Epidermal melanocyte (primary cell): ENCODE results near the gene FDPS.
"Not testable (repeated sequence)": the region's sequence is repeated elsewhere in the genome, so short reads cannot be mapped to it uniquely, and the experiment has no call there.

Experiments used
- DNase-seq: peaks from one replicate; pipeline ENCODE4 v3.0.0; 2011; ENCODE audit warnings: low spot score; ENCODE audit not compliant: insufficient read length

Gene FDPS

GRCh38 chr1:155319536-155319935 lies 10.9 kb downstream of the FDPS start:
- no peak for DNase-seq

- DNase-seq = no peak
These were observed 11.6 kb downstream of the FDPS start for GRCh38 chr1:155320252-155320651.

- DNase-seq = peak; percentile 50
These were observed 12.3 kb downstream of the FDPS start, which contains the start of gene RUSC1 for GRCh38 chr1:155320661-155321617. RUSC1 (plus strand) TSS chr1:155320894; CDS start chr1:155321774, 880 bp downstream.

- DNase-seq = no peak
These were observed 13.2 kb downstream of the FDPS start for GRCh38 chr1:155321639-155322503.

- no peak for DNase-seq
These were observed 13.9 kb downstream of the FDPS start for GRCh38 chr1:155322571-155322952.

GRCh38 chr1:155322953-155323728 lies 14.5 kb downstream of the FDPS start:
- DNase-seq = peak; percentile 92

- DNase-seq = peak; percentile 61
These were observed 15.0 kb downstream of the FDPS start for GRCh38 chr1:155323729-155324036.

GRCh38 chr1:155324037-155324716 lies 15.5 kb downstream of the FDPS start:
- DNase-seq = peak; percentile 96

GRCh38 chr1:155324717-155325602 lies 16.3 kb downstream of the FDPS start:
- no peak for DNase-seq

GRCh38 chr1:155325603-155325893 lies 16.9 kb downstream of the FDPS start:
- no peak for DNase-seq

GRCh38 chr1:155326020-155326526 lies 17.4 kb downstream of the FDPS start:
- no peak for DNase-seq

- no peak for DNase-seq
These were observed 18.0 kb downstream of the FDPS start for GRCh38 chr1:155326631-155327037.

GRCh38 chr1:155327981-155328380 lies 19.3 kb downstream of the FDPS start:
- no peak for DNase-seq

- DNase-seq = not testable (repeated sequence)
These were observed 20.2 kb downstream of the FDPS start for GRCh38 chr1:155328856-155329255.

GRCh38 chr1:155329980-155330598 lies 21.4 kb downstream of the FDPS start:
- DNase-seq = no peak

GRCh38 chr1:155334962-155335361 lies 26.3 kb downstream of the FDPS start:
- DNase-seq = no peak

- no peak for DNase-seq
These were observed 30.9 kb downstream of the FDPS start for GRCh38 chr1:155339515-155340097.

GRCh38 chr1:155342842-155343241 lies 34.2 kb downstream of the FDPS start:
- DNase-seq = no peak

GRCh38 chr1:155352631-155353030 lies 44.0 kb downstream of the FDPS start:
- no peak for DNase-seq
